ENCODE results near the gene TEX264. TPM values are rescaled to one million over a fixed set of nuclear protein-coding genes. Genes with fewer than 3 reads are reported as not detected.

The TEX264 gene
- total RNA-seq, 2 experiments from 2014 or later, result 45.6 to 50.3 TPM

- no TSS peak for BruUV-seq (replicated peaks)
- Histone ChIP-seq H3K4me2 (ENCODE audit: low read length) (no peak overlapping the region), H4K20me1 (ENCODE audit: insufficient read depth, low read length) (no peaks in the 10 kb centered on the region), H3K9me2 (ENCODE audit: insufficient read depth, low read length) (no peaks in the 10 kb centered on the region), H3K27ac (ENCODE audit: low read depth, low read length, poor library complexity, severe bottlenecking) (no peak overlapping the region), H3K79me2 (ENCODE audit: insufficient read depth, low read depth, low read length) (no peaks in the 10 kb centered on the region), H3K4me3 (ENCODE audit: low read depth, low read length, poor library complexity, severe bottlenecking) (no peak overlapping the region), H3K9me3 (ENCODE audit: low read length) (peaks cover 12% of the 10 kb centered on the region), H2AFZ (ENCODE audit: low read length) (no peak overlapping the region), H3K36me3 (ENCODE audit: insufficient read depth, low read length) (no peaks in the 10 kb centered on the region), H3K4me1 (ENCODE audit: insufficient read depth, low read length, poor library complexity, severe bottlenecking) (peaks cover 2% of the 10 kb centered on the region)
- no peak for DNase-seq (ENCODE audit: low spot score)
- TF ChIP-seq CTCF (conservative IDR thresholded peaks at IDR 0.05; ENCODE audit: low read length), result no peak
- no peak for TF ChIP-seq EZH2phosphoT487 (IDR thresholded peaks at IDR 0.05; ENCODE audit: borderline replicate concordance, low read depth, low read length)
- intact Hi-C loops (cut with micrococcal nuclease; ENCODE audit: unreplicated experiment), result no loop called here
- CTCF ChIA-PET (ENCODE audit: unreplicated experiment), result no interaction called here
- POLR2A ChIA-PET, result interaction anchor here (0.9 kb wide), 1 partner anchor 32 kb away, joined by 3 read pairs; no protein-coding TSS in a partner anchor
These were observed 76.8 kb downstream of the TEX264 start for GRCh38 chr3:51747840-51748239.

GRCh38 chr3:51748327-51748726 is 77.3 kb downstream of the TEX264 start:
- no peak for TF ChIP-seq CTCF (conservative IDR thresholded peaks at IDR 0.05; ENCODE audit: low read length)
- TF ChIP-seq EZH2phosphoT487 (IDR thresholded peaks at IDR 0.05; ENCODE audit: borderline replicate concordance, low read depth, low read length), result no peak
- peaks cover 12% of the 10 kb centered on the region for H3K9me3 ChIP-seq (ENCODE audit: low read length)
- H4K20me1 ChIP-seq (ENCODE audit: insufficient read depth, low read length), result no peaks in the 10 kb centered on the region
- no peak overlapping the region for H3K4me2 ChIP-seq (ENCODE audit: low read length)
- no TSS peak for BruUV-seq (replicated peaks)
- CTCF ChIA-PET (ENCODE audit: unreplicated experiment), result no interaction called here
- H2AFZ ChIP-seq (ENCODE audit: low read length), result no peak overlapping the region
- no peaks in the 10 kb centered on the region for H3K79me2 ChIP-seq (ENCODE audit: insufficient read depth, low read depth, low read length)
- no peak overlapping the region for H3K27ac ChIP-seq (ENCODE audit: low read depth, low read length, poor library complexity, severe bottlenecking)
- no peak for DNase-seq (ENCODE audit: low spot score)
- POLR2A ChIA-PET, result interaction anchor here (0.9 kb wide), 1 partner anchor 31 kb away, joined by 3 read pairs; no protein-coding TSS in a partner anchor
- no peaks in the 10 kb centered on the region for H3K36me3 ChIP-seq (ENCODE audit: insufficient read depth, low read length)
- intact Hi-C loops (cut with micrococcal nuclease; ENCODE audit: unreplicated experiment), result no loop called here
- H3K9me2 ChIP-seq (ENCODE audit: insufficient read depth, low read length), result no peaks in the 10 kb centered on the region
- no peaks in the 10 kb centered on the region for H3K4me1 ChIP-seq (ENCODE audit: insufficient read depth, low read length, poor library complexity, severe bottlenecking)
- no peak overlapping the region for H3K4me3 ChIP-seq (ENCODE audit: low read depth, low read length, poor library complexity, severe bottlenecking)

GRCh38 chr3:51750878-51751277 is 79.8 kb downstream of the TEX264 start:
- intact Hi-C loops (cut with micrococcal nuclease; ENCODE audit: unreplicated experiment), result no loop called here
- no peak overlapping the region for H3K4me3 ChIP-seq (ENCODE audit: low read depth, low read length, poor library complexity, severe bottlenecking)
- TF ChIP-seq CTCF (conservative IDR thresholded peaks at IDR 0.05; ENCODE audit: low read length) (no peak), EZH2phosphoT487 (IDR thresholded peaks at IDR 0.05; ENCODE audit: borderline replicate concordance, low read depth, low read length) (no peak)
- CTCF ChIA-PET (ENCODE audit: unreplicated experiment), result no interaction called here
- peaks cover 12% of the 10 kb centered on the region for H3K9me3 ChIP-seq (ENCODE audit: low read length)
- H3K4me1 ChIP-seq (ENCODE audit: insufficient read depth, low read length, poor library complexity, severe bottlenecking), result no peaks in the 10 kb centered on the region
- no peaks in the 10 kb centered on the region for H4K20me1 ChIP-seq (ENCODE audit: insufficient read depth, low read length)
- no TSS peak for BruUV-seq (replicated peaks)
- POLR2A ChIA-PET, result no interaction called here
- H3K9me2 ChIP-seq (ENCODE audit: insufficient read depth, low read length), result no peaks in the 10 kb centered on the region
- H2AFZ ChIP-seq (ENCODE audit: low read length), result no peak overlapping the region
- no peak for DNase-seq (ENCODE audit: low spot score)
- H3K79me2 ChIP-seq (ENCODE audit: insufficient read depth, low read depth, low read length), result no peaks in the 10 kb centered on the region
- no peak overlapping the region for H3K27ac ChIP-seq (ENCODE audit: low read depth, low read length, poor library complexity, severe bottlenecking)
- no peak overlapping the region for H3K4me2 ChIP-seq (ENCODE audit: low read length)
- no peaks in the 10 kb centered on the region for H3K36me3 ChIP-seq (ENCODE audit: insufficient read depth, low read length)
